IPS DF 6.9 (cell line): ENCODE data around the gene SCIN.
"Not testable (repeated sequence)": the region's sequence is repeated elsewhere in the genome, so short reads cannot be mapped to it uniquely, and the experiment has no call there.

ENCODE experiments used
- DNase-seq: peaks from one replicate; pipeline ENCODE4 v3.0.0-alpha.2; 2013; ENCODE audit warnings: low read depth, low spot score
- H3K27ac ChIP-seq: one replicate; pipeline ENCODE4 v1.5.1; 2013; ENCODE audit warnings: low read length, control low read depth
- H3K27me3 ChIP-seq: 2 replicates; pipeline ENCODE4 v1.6.1; 2013; ENCODE audit warnings: mild to moderate bottlenecking, low read length; ENCODE audit not compliant: control insufficient read depth, insufficient read depth
- H3K36me3 ChIP-seq: 2 replicates; pipeline ENCODE4 v1.6.1; 2013; ENCODE audit warnings: low read length; ENCODE audit not compliant: control insufficient read depth, insufficient read depth
- H3K4me1 ChIP-seq: 2 replicates; pipeline ENCODE4 v1.6.1; 2013; ENCODE audit warnings: low read length; ENCODE audit not compliant: control insufficient read depth, insufficient read depth
- H3K4me3 ChIP-seq: 2 replicates; pipeline ENCODE4 v1.5.1; 2013; ENCODE audit warnings: mild to moderate bottlenecking, low read length
- H3K9me3 ChIP-seq: 2 replicates; pipeline ENCODE4 v1.6.1; 2013; ENCODE audit warnings: low read length, inconsistent platforms; ENCODE audit not compliant: control insufficient read depth, insufficient read depth
- WGBS: extraction: QIAGEN DNeasy Blood & Tissue Kit; methylation state at CpG from one replicate; pipeline ENCODE4 v1.1.7; 2013; ENCODE audit warnings: mixed read lengths, missing lambda C conversion rate; ENCODE audit not compliant: insufficient read length, insufficient coverage; 5-methylcytosine and 5-hydroxymethylcytosine counted together

Gene SCIN

GRCh38 chr7:12646139-12646538, 75.6 kb downstream of the SCIN start:
- Histone ChIP-seq H3K9me3 (no peaks in the 10 kb centered on the region), H3K4me3 (no peak overlapping the region), H3K27ac (no peak overlapping the region), H3K4me1 (peaks cover 1% of the 10 kb centered on the region; the same call in 1 of the 2 replicates), H3K36me3 (no peaks in the 10 kb centered on the region; the same call in 1 of the 2 replicates), H3K27me3 (no peaks in the 10 kb centered on the region)
- DNase-seq, result no peak
- WGBS, result no CpG with 5 or more reads among the region's 1 CpG

DNA sequence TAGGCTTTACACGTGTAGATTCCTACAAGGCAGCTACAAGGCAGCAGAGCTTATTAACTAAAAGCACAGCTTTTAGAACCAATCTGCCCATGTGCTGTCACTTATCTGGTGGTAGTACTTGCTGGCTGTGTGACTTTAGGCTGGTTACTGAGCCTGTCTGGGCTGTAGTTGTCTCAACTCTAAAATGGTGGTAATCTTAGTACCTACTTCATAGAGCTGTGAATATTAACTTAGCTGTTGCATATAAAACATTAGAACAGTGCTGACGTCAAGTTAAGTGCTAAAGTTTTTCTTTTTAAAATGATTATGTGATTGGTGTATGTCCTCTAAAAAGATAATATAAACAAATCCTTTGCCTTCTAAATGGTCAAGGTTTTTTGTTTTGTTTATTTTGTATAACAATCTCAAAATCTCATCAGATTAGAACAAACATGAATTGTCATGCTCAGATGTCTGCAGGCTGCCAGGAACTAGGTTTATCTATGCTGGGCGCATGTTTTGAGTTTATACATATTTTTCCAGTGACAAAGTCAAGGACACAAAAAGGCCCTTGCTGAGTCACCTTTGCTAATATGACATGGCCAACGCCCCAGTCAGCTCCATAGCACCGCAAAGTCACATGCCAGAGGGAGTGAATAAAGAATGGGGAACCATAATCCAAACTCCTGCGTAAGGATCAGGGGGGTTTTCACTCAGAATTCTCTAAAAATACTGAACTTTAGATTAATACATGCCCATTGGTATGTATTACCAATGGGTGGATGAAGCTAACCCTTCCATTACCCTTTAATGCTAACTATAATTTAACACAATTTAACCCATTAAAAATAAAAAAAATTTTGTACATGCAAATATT, 77.1 kb downstream of the SCIN start:
- WGBS, result no CpG with 5 or more reads among the region's 6 CpGs
- DNase-seq, result no peak
- Histone ChIP-seq H3K9me3 (no peaks in the 10 kb centered on the region), H3K36me3 (no peaks in the 10 kb centered on the region; the same call in 1 of the 2 replicates), H3K4me1 (peaks cover 1% of the 10 kb centered on the region; the same call in 1 of the 2 replicates), H3K27ac (no peak overlapping the region), H3K27me3 (no peaks in the 10 kb centered on the region), H3K4me3 (no peak overlapping the region)

DNA sequence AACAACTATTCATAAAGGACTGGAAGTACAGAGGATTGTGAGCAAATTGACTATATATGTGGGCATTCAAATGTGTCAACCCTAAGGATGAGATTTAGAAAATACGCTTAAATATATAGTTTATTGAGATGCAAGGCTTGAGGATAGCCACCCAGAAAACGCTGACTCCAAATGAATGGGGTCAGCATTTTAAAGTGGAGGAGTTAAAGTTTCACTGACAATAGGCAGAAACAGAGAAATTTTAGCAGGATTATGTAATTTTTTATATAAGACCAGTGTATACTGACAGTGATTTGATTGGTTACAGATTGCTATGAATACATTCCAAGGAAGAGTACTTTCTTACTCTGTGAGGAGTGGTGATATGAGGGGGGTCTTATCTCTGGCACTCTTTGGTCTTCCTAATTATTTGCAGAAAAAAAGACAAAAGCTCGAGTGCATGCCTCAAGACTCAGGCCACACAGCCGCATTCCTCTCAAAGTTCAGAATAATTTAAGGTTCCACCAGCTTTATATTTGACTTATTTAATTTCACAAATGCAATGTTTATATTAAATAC, 78.3 kb downstream of the SCIN start:
- H3K27me3 ChIP-seq, result no peaks in the 10 kb centered on the region
- no CpG with 5 or more reads among the region's 4 CpGs for WGBS
- H3K36me3 ChIP-seq, result no peaks in the 10 kb centered on the region; the same call in 1 of the 2 replicates
- no peak overlapping the region for H3K27ac ChIP-seq
- no peaks in the 10 kb centered on the region for H3K9me3 ChIP-seq
- H3K4me3 ChIP-seq, result no peak overlapping the region
- no peak for DNase-seq
- H3K4me1 ChIP-seq, result peaks cover 1% of the 10 kb centered on the region; the same call in 1 of the 2 replicates

DNA sequence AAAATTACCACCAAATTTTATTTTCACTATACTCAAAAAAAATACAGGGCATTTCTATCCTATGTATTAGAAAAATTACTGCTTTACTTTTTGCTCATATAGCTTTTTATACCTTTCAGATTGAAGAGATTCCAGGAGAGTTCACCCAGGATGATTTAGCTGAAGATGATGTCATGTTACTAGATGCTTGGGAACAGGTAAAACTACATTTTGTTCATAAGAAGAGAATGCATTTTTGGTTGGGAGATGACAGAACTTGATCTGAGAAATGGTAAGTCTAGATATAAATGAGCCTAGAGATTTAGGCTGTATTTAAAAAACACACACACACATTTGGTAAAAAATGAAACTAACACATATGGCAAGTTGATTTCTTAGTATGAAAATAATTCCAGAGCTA, 78.8 kb downstream of the SCIN start:
- H3K36me3 ChIP-seq, result no peaks in the 10 kb centered on the region; the same call in 1 of the 2 replicates
- no peaks in the 10 kb centered on the region for H3K27me3 ChIP-seq
- no peak for DNase-seq
- H3K4me1 ChIP-seq, result peaks cover 1% of the 10 kb centered on the region; the same call in 1 of the 2 replicates
- no peak overlapping the region for H3K4me3 ChIP-seq
- no peak overlapping the region for H3K27ac ChIP-seq
- no peaks in the 10 kb centered on the region for H3K9me3 ChIP-seq

DNA sequence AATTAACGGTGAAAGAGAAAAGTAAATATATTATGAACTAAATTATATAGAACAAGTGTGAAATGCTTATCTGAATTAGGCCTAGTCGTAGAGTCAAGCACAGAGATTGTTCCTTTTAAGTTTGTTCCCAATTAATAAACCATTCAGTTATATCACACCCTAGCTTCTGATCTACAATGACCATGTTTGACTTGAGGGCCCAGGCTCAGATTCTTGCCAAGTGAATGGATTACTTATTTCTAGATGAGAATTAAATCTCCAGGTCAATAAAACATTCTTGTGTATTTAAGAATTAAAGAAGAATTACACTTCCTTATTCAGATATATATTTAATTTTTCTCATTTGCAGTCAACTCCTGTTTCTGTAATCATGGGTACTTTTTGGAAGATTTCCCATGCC, 79.6 kb downstream of the SCIN start:
- Histone ChIP-seq H3K27ac (no peak overlapping the region), H3K4me3 (no peak overlapping the region), H3K4me1 (peaks cover 1% of the 10 kb centered on the region; the same call in 1 of the 2 replicates), H3K27me3 (no peaks in the 10 kb centered on the region), H3K9me3 (no peaks in the 10 kb centered on the region), H3K36me3 (no peaks in the 10 kb centered on the region; the same call in 1 of the 2 replicates)
- DNase-seq, result no peak
- no CpG with 5 or more reads among the region's 2 CpGs for WGBS

DNA sequence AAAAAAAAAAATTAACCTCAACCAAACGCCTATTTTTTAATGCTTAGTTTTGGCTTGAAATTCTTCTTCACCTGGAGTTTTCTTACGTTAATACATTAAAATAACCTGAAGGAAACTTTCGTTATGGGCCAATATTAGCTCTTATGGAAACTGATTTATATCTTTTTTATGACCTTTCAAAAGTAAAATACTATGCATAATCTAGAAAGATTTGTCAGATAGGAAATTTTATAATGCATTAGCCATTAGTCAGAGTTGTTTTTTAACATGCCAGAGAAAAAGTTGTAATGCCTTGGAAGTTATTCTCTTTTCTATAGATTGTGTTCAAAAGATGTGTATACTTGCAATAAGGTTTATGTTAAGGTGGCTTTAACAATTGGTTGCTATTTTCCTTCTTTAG, 82.6 kb downstream of the SCIN start:
- no peak for DNase-seq
- Histone ChIP-seq H3K27me3 (no peaks in the 10 kb centered on the region), H3K9me3 (no peaks in the 10 kb centered on the region), H3K4me3 (no peak overlapping the region), H3K36me3 (no peaks in the 10 kb centered on the region), H3K4me1 (no peaks in the 10 kb centered on the region), H3K27ac (no peak overlapping the region)
- no CpG with 5 or more reads among the region's 3 CpGs for WGBS

DNA sequence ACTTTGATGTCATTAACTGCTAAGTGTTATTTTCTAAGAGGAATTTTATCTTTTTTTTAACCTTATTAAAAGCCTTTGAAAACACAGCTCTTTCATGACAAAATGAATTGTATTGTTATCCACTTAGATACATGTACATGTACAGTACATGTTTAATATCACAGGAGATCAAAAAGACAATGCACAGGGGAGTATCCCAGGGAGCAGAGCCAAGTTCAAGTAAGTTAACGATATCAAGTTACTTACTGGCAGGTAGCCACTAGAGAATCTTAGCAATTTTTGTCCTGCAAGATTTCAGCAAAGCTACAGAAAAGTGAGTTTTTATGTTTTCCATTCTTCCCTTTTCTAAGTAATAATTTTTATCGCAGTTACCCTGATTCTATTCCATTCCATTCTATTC, 83.0 kb downstream of the SCIN start:
- no peaks in the 10 kb centered on the region for H3K4me1 ChIP-seq
- no peak overlapping the region for H3K27ac ChIP-seq
- DNase-seq, result no peak
- H3K4me3 ChIP-seq, result no peak overlapping the region
- no peaks in the 10 kb centered on the region for H3K36me3 ChIP-seq
- 100% methylated on average over 1 of the region's 2 CpGs for WGBS
- H3K9me3 ChIP-seq, result no peaks in the 10 kb centered on the region
- H3K27me3 ChIP-seq, result no peaks in the 10 kb centered on the region

GRCh38 chr7:12655161-12655560, 84.6 kb downstream of the SCIN start:
- H3K4me1 ChIP-seq, result no peaks in the 10 kb centered on the region
- H3K27me3 ChIP-seq, result no peaks in the 10 kb centered on the region
- H3K36me3 ChIP-seq, result no peaks in the 10 kb centered on the region
- DNase-seq, result no peak
- no peak overlapping the region for H3K4me3 ChIP-seq
- no peak overlapping the region for H3K27ac ChIP-seq
- H3K9me3 ChIP-seq, result no peaks in the 10 kb centered on the region
- WGBS, result no CpG with 5 or more reads among the region's 2 CpGs

GRCh38 chr7:12660423-12660822, 89.9 kb downstream of the SCIN start:
- H3K4me1 ChIP-seq, H3K27ac ChIP-seq, H3K4me3 ChIP-seq, DNase-seq, H3K27me3 ChIP-seq, H3K9me3 ChIP-seq, H3K36me3 ChIP-seq: not testable (repeated sequence)
- WGBS, result no CpG with 5 or more reads among the region's 8 CpGs

GRCh38 chr7:12660986-12661385, 90.5 kb downstream of the SCIN start:
- not testable (repeated sequence) for H3K9me3 ChIP-seq, DNase-seq, H3K4me1 ChIP-seq, H3K27ac ChIP-seq, H3K36me3 ChIP-seq, H3K4me3 ChIP-seq, H3K27me3 ChIP-seq
- no CpG with 5 or more reads among the region's 3 CpGs for WGBS
